ENCODE results near the gene CASZ1. TPM values are rescaled to one million over a fixed set of nuclear protein-coding genes. Genes with fewer than 3 reads are reported as not detected.

CASZ1 gene
- total RNA-seq, 1 donor from 2014 or later, result 3.4 TPM

DNA sequence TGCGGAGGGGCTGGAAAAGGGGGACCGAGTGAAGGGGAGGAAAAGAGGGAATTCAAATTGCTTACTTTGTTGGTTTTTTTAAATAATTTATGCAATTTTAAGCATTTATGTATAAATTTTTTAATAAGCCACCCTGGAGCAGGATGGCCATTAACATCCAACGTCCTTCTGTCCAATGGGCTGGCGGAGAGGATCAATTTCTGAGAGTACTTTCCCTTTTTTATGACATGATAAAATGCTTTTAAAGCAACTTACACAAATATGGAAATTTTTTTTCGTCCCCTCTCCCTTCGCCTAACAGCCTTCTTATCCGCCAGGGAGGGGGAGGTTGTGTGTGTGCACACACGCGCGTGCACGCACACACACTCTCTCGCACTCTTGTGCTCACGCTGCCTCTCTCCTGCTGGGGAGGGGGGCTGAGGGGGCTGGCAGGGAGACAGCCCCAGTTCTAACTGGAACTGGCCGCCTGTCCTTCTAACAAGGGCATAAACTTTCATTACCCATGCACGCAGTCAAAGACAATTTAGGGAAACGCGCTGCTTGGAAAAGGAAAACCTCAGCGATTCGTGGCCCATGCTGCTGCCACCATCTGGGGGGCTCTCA lies 123.2 kb downstream of the CASZ1 start:
- H3K9me3 Mint-ChIP-seq, result no peaks in the 10 kb centered on the region
- H3K4me3 Mint-ChIP-seq, result no peak overlapping the region
- no peaks in the 10 kb centered on the region for H3K27me3 ChIP-seq
- no peak overlapping the region for H2AFZ ChIP-seq (replicated peaks)
- H4K20me1 ChIP-seq (ENCODE audit: low read depth), result peaks cover 37% of the 10 kb centered on the region
- H3K27ac Mint-ChIP-seq, result peak overlapping the region; percentile 79
- DNase-seq (ENCODE audit: low spot score), result no peak
- H3K4me2 ChIP-seq, result no peak overlapping the region
- TF ChIP-seq, protein P1, sequence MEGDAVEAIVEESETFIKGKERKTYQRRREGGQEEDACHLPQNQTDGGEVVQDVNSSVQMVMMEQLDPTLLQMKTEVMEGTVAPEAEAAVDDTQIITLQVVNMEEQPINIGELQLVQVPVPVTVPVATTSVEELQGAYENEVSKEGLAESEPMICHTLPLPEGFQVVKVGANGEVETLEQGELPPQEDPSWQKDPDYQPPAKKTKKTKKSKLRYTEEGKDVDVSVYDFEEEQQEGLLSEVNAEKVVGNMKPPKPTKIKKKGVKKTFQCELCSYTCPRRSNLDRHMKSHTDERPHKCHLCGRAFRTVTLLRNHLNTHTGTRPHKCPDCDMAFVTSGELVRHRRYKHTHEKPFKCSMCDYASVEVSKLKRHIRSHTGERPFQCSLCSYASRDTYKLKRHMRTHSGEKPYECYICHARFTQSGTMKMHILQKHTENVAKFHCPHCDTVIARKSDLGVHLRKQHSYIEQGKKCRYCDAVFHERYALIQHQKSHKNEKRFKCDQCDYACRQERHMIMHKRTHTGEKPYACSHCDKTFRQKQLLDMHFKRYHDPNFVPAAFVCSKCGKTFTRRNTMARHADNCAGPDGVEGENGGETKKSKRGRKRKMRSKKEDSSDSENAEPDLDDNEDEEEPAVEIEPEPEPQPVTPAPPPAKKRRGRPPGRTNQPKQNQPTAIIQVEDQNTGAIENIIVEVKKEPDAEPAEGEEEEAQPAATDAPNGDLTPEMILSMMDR (IDR thresholded peaks at IDR 0.05), result no peak
- TF ChIP-seq EZH2 (IDR thresholded peaks at IDR 0.05), result no peak
- TF ChIP-seq EZH2phosphoT487 (IDR thresholded peaks at IDR 0.05), result no peak
- peaks cover 66% of the 10 kb centered on the region for H3K4me1 Mint-ChIP-seq
- no peak overlapping the region for H3K4me3 ChIP-seq
- H3K36me3 Mint-ChIP-seq, result no peaks in the 10 kb centered on the region
- no peak overlapping the region for H3K9ac ChIP-seq
- H3F3A ChIP-seq (ENCODE audit: low read depth), result peaks cover 23% of the 10 kb centered on the region
- peaks cover 7% of the 10 kb centered on the region for H3K27me3 Mint-ChIP-seq (ENCODE audit: insufficient read depth, low read depth)
- H3K27ac ChIP-seq, result no peak overlapping the region
- H3K79me2 ChIP-seq (ENCODE audit: low read depth), result no peaks in the 10 kb centered on the region
- no peaks in the 10 kb centered on the region for H3K36me3 ChIP-seq
- no peaks in the 10 kb centered on the region for H3K9me3 ChIP-seq (ENCODE audit: low read depth)
- H3K4me1 ChIP-seq, result peaks cover 50% of the 10 kb centered on the region

DNA sequence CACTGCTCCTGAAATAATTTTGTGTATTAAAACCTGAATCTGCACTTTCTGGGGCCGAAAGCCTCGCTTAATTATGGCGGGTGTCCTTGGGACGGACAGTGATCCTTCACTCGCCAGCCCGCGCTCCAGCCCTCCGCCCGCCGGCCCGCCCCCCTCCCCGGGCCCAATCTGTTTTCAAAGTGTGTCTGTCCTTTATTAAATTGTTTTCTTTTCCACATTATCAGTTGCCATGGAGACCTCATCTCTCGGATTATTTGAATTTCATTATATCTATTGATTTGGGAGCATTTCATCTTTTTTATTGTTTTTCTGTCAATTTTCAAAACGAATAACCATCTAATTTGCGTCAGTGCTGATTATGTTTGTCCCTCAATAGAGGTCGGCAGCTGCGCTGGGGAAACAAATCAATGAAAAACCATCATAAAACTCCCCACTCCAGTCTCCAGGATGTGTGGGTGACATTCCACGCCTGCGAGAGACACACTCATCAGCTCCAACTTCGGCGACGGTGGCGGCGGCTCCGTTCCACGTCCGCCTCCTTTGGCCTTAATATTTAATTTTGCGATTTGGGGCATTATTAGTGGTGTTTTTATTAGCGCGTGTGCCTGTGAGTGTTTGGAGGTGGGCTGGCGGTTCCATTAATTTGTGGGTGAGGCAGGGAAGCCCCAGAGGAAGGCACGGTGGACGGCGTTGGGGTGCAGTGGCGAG lies 123.9 kb downstream of the CASZ1 start:
- Mint-ChIP-seq H3K9me3 (no peaks in the 10 kb centered on the region), H3K36me3 (no peaks in the 10 kb centered on the region), H3K4me1 (peaks cover 63% of the 10 kb centered on the region), H3K27ac (peak overlapping the region; percentile 80), H3K4me3 (no peak overlapping the region), H3K27me3 (ENCODE audit: insufficient read depth, low read depth) (peaks cover 2% of the 10 kb centered on the region)
- H3F3A ChIP-seq (ENCODE audit: low read depth), result peaks cover 22% of the 10 kb centered on the region
- H3K4me1 ChIP-seq, result peaks cover 50% of the 10 kb centered on the region
- no peaks in the 10 kb centered on the region for H3K36me3 ChIP-seq
- H3K79me2 ChIP-seq (ENCODE audit: low read depth), result no peaks in the 10 kb centered on the region
- no peaks in the 10 kb centered on the region for H3K27me3 ChIP-seq
- no peak for TF ChIP-seq EZH2 (IDR thresholded peaks at IDR 0.05)
- no peak for TF ChIP-seq EZH2phosphoT487 (IDR thresholded peaks at IDR 0.05)
- TF ChIP-seq, protein P1 (IDR thresholded peaks at IDR 0.05), result no peak
- DNase-seq (ENCODE audit: low spot score), result no peak
- H2AFZ ChIP-seq (replicated peaks), result no peak overlapping the region
- no peak overlapping the region for H3K9ac ChIP-seq
- no peaks in the 10 kb centered on the region for H3K9me3 ChIP-seq (ENCODE audit: low read depth)
- H3K27ac ChIP-seq, result no peak overlapping the region
- peaks cover 37% of the 10 kb centered on the region for H4K20me1 ChIP-seq (ENCODE audit: low read depth)
- no peak overlapping the region for H3K4me3 ChIP-seq
- no peak overlapping the region for H3K4me2 ChIP-seq

DNA sequence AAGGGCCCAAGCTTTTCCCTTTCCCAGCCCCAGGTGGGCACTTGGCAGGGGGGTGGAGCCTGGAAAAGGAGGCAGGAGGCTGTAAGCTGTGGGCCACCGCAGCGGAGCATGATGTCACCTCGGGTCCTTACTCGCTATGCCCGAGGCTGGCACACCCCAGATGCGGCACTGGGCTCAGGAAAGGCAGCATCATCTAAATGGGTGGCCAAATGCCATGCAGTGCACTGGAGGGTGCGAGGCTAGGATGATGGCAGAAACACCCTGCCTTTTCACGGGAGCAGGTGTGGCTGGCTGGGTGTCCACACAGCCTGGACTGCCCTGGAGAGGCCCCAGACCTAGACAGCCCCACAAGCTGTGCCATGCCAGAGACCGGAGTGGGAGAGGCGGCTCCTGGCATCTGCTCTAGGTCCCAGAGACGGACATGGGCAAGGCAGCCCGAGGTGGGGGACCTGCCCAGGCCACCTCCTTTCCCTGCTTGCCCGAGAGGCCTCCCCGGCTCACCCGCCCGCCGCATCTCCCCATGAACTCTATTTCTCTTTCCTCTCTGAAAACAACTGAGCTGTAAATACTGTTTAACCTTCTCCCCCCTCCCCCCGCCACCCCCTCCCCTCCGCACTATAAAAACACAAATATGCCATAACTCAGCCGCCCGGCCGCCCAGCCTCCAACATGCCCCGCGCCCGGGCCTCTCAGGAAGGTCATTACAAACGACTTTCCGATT lies 124.7 kb downstream of the CASZ1 start:
- H3K27ac ChIP-seq, result no peak overlapping the region

More for the DNA sequence above, 124.7 kb downstream of the CASZ1 start:
- no peaks in the 10 kb centered on the region for H3K36me3 ChIP-seq
- H3K79me2 ChIP-seq (ENCODE audit: low read depth), result no peaks in the 10 kb centered on the region
- H4K20me1 ChIP-seq (ENCODE audit: low read depth), result peaks cover 37% of the 10 kb centered on the region
- H3K36me3 Mint-ChIP-seq, result no peaks in the 10 kb centered on the region
- peaks cover 5% of the 10 kb centered on the region for H3K27me3 Mint-ChIP-seq (ENCODE audit: insufficient read depth, low read depth)
- no peak overlapping the region for H3K9ac ChIP-seq
- no peaks in the 10 kb centered on the region for H3K9me3 Mint-ChIP-seq
- no peak overlapping the region for H3K4me2 ChIP-seq
- peaks cover 17% of the 10 kb centered on the region for H3F3A ChIP-seq (ENCODE audit: low read depth)
- TF ChIP-seq, protein P1 (IDR thresholded peaks at IDR 0.05), result no peak
- no peak for TF ChIP-seq EZH2phosphoT487 (IDR thresholded peaks at IDR 0.05)
- TF ChIP-seq EZH2 (IDR thresholded peaks at IDR 0.05), result no peak
- H3K27me3 ChIP-seq, result no peaks in the 10 kb centered on the region
- no peak overlapping the region for H2AFZ ChIP-seq (replicated peaks)
- H3K9me3 ChIP-seq (ENCODE audit: low read depth), result no peaks in the 10 kb centered on the region
- no peak overlapping the region for H3K4me3 ChIP-seq
- peak overlapping the region; percentile 80 for H3K27ac Mint-ChIP-seq
- peaks cover 63% of the 10 kb centered on the region for H3K4me1 Mint-ChIP-seq
- peaks cover 47% of the 10 kb centered on the region for H3K4me1 ChIP-seq
- no peak overlapping the region for H3K4me3 Mint-ChIP-seq
- no peak for DNase-seq (ENCODE audit: low spot score)

Measured in neural progenitor cell (in vitro differentiated cells).